Measurements from ENCODE around the gene WRAP53. TPM values are rescaled to one million over a fixed set of nuclear protein-coding genes. Genes with fewer than 3 reads are reported as not detected.

WRAP53 gene
- total RNA-seq, 1 experiment from 2014 or later = 22.6 TPM

- Histone ChIP-seq H3K4me1 (ENCODE audit: insufficient read depth, low read length) (peaks cover 7% of the 10 kb centered on the region), H3K9me2 (replicated peaks; ENCODE audit: low read length) (no peaks in the 10 kb centered on the region), H2AFZ (ENCODE audit: low read length) (peak overlapping the region; percentile 99), H4K20me1 (ENCODE audit: low read length) (no peaks in the 10 kb centered on the region), H3F3A (ENCODE audit: low read length, unreplicated experiment) (no peaks in the 10 kb centered on the region), H3K4me2 (ENCODE audit: low read length) (peak overlapping the region; percentile 91), H3K4me3 (ENCODE audit: low read length) (peak overlapping the region; percentile 84), H3K9ac (ENCODE audit: low read length) (peak overlapping the region; percentile 74), H3K27ac (ENCODE audit: low read length) (no peak overlapping the region), H3K79me2 (ENCODE audit: low read length) (no peaks in the 10 kb centered on the region), H3K36me3 (ENCODE audit: low read depth, low read length) (no peaks in the 10 kb centered on the region), H3K27me3 (ENCODE audit: low read length) (no peaks in the 10 kb centered on the region), H3K9me3 (ENCODE audit: low read length) (no peaks in the 10 kb centered on the region)
- ATAC-seq (no peak), DNase-seq (no peak)
- intact Hi-C loops (cut with micrococcal nuclease) = no loop called here
- no TSS peak for BruUV-seq (replicated peaks)
- ChIA-PET POLR2A (ENCODE audit: unreplicated experiment) (no interaction called here), CTCF (interaction anchor here (0.7 kb wide), 1 partner anchor 14 kb away, joined by 19 read pairs; no protein-coding TSS in a partner anchor)
- TF ChIP-seq EZH2 (IDR thresholded peaks at IDR 0.05; ENCODE audit: low read length, unreplicated experiment) (no peak), CTCF (conservative IDR thresholded peaks at IDR 0.05; ENCODE audit: low read depth, low read length) (no peak), EZH2phosphoT487 (IDR thresholded peaks at IDR 0.05; ENCODE audit: borderline replicate concordance, low read length) (no peak)
Observed at GRCh38 chr17:7717756-7718350, 29.6 kb downstream of the WRAP53 start.

- H4K20me1 ChIP-seq (ENCODE audit: low read length) = no peaks in the 10 kb centered on the region
- H3K9me3 ChIP-seq (ENCODE audit: low read length) = no peaks in the 10 kb centered on the region
- H2AFZ ChIP-seq (ENCODE audit: low read length) = no peak overlapping the region
- no peak overlapping the region for H3K27ac ChIP-seq (ENCODE audit: low read length)
- no peaks in the 10 kb centered on the region for H3K27me3 ChIP-seq (ENCODE audit: low read length)
- CTCF ChIA-PET = no interaction called here
- no peaks in the 10 kb centered on the region for H3K9me2 ChIP-seq (replicated peaks; ENCODE audit: low read length)
- H3K9ac ChIP-seq (ENCODE audit: low read length) = no peak overlapping the region
- H3K36me3 ChIP-seq (ENCODE audit: low read depth, low read length) = no peaks in the 10 kb centered on the region
- H3K4me1 ChIP-seq (ENCODE audit: insufficient read depth, low read length) = peaks cover 7% of the 10 kb centered on the region
- TF ChIP-seq EZH2 (IDR thresholded peaks at IDR 0.05; ENCODE audit: low read length, unreplicated experiment) = no peak
- TF ChIP-seq CTCF (conservative IDR thresholded peaks at IDR 0.05; ENCODE audit: low read depth, low read length) = no peak
- TF ChIP-seq EZH2phosphoT487 (IDR thresholded peaks at IDR 0.05; ENCODE audit: borderline replicate concordance, low read length) = no peak
- H3K4me3 ChIP-seq (ENCODE audit: low read length) = no peak overlapping the region
- intact Hi-C loops (cut with micrococcal nuclease) = no loop called here
- H3F3A ChIP-seq (ENCODE audit: low read length, unreplicated experiment) = no peaks in the 10 kb centered on the region
- no peaks in the 10 kb centered on the region for H3K79me2 ChIP-seq (ENCODE audit: low read length)
- POLR2A ChIA-PET (ENCODE audit: unreplicated experiment) = no interaction called here
- ATAC-seq = no peak
- H3K4me2 ChIP-seq (ENCODE audit: low read length) = no peak overlapping the region
- no TSS peak for BruUV-seq (replicated peaks)
- no peak for DNase-seq
Observed at GRCh38 chr17:7719661-7720060, 31.4 kb downstream of the WRAP53 start.

- POLR2A ChIA-PET (ENCODE audit: unreplicated experiment) = no interaction called here
- Histone ChIP-seq H3K4me1 (ENCODE audit: insufficient read depth, low read length) (peaks cover 7% of the 10 kb centered on the region), H3K27me3 (ENCODE audit: low read length) (no peaks in the 10 kb centered on the region), H2AFZ (ENCODE audit: low read length) (no peak overlapping the region), H3K4me2 (ENCODE audit: low read length) (no peak overlapping the region), H3K4me3 (ENCODE audit: low read length) (no peak overlapping the region), H3K79me2 (ENCODE audit: low read length) (no peaks in the 10 kb centered on the region), H4K20me1 (ENCODE audit: low read length) (no peaks in the 10 kb centered on the region), H3K36me3 (ENCODE audit: low read depth, low read length) (no peaks in the 10 kb centered on the region), H3K9ac (ENCODE audit: low read length) (no peak overlapping the region), H3K27ac (ENCODE audit: low read length) (no peak overlapping the region), H3K9me3 (ENCODE audit: low read length) (no peaks in the 10 kb centered on the region), H3F3A (ENCODE audit: low read length, unreplicated experiment) (no peaks in the 10 kb centered on the region), H3K9me2 (replicated peaks; ENCODE audit: low read length) (no peaks in the 10 kb centered on the region)
- no TSS peak for BruUV-seq (replicated peaks)
- TF ChIP-seq EZH2 (IDR thresholded peaks at IDR 0.05; ENCODE audit: low read length, unreplicated experiment) (no peak), CTCF (conservative IDR thresholded peaks at IDR 0.05; ENCODE audit: low read depth, low read length) (no peak), EZH2phosphoT487 (IDR thresholded peaks at IDR 0.05; ENCODE audit: borderline replicate concordance, low read length) (no peak)
- intact Hi-C loops (cut with micrococcal nuclease) = no loop called here
- ATAC-seq = no peak
- DNase-seq = no peak
- CTCF ChIA-PET = no interaction called here
Observed at GRCh38 chr17:7720125-7720524, 31.8 kb downstream of the WRAP53 start.

All from PC-3 (cell line).